Measurements from ENCODE around the gene PDGFRA. TPM values are rescaled to one million over a fixed set of nuclear protein-coding genes. Genes with fewer than 3 reads are reported as not detected.

Gene PDGFRA
- total RNA-seq = 100 to 1,000 TPM in 3 of 4 donors, 10 to 100 TPM in 1; 96.8 to 409 (median 226) TPM

DNA sequence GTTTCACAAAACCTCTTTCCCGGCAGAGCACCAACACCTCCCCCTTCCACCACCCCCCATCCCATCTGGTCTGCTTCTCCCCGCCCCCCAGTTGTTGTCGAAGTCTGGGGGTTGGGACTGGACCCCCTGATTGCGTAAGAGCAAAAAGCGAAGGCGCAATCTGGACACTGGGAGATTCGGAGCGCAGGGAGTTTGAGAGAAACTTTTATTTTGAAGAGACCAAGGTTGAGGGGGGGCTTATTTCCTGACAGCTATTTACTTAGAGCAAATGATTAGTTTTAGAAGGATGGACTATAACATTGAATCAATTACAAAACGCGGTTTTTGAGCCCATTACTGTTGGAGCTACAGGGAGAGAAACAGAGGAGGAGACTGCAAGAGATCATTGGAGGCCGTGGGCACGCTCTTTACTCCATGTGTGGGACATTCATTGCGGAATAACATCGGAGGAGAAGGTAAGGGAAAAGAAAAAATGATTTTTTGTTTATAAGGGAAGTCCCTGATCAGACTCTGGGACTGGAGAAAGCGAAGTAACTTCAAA, at the start of gene PDGFRA:
Gene PDGFRA, plus strand, starts transcription at position 333 of the 541 bp plus-strand sequence. CDS start 29,476 bp downstream, outside the sequence.
- TF ChIP-seq POLR2A (IDR thresholded peaks at IDR 0.05) = peak in 1 of 2 donors; percentile 31
- TF ChIP-seq, protein P1, sequence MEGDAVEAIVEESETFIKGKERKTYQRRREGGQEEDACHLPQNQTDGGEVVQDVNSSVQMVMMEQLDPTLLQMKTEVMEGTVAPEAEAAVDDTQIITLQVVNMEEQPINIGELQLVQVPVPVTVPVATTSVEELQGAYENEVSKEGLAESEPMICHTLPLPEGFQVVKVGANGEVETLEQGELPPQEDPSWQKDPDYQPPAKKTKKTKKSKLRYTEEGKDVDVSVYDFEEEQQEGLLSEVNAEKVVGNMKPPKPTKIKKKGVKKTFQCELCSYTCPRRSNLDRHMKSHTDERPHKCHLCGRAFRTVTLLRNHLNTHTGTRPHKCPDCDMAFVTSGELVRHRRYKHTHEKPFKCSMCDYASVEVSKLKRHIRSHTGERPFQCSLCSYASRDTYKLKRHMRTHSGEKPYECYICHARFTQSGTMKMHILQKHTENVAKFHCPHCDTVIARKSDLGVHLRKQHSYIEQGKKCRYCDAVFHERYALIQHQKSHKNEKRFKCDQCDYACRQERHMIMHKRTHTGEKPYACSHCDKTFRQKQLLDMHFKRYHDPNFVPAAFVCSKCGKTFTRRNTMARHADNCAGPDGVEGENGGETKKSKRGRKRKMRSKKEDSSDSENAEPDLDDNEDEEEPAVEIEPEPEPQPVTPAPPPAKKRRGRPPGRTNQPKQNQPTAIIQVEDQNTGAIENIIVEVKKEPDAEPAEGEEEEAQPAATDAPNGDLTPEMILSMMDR (IDR thresholded peaks at IDR 0.05) = no peak
- peak within 1 kb of the TSS; percentile 82 to 86 for H3K27ac ChIP-seq
- peaks cover 0 to 27% of the 10 kb centered on the region in 2 donors for H3K4me1 ChIP-seq
- no peaks in the 10 kb centered on the region for H3K9me3 ChIP-seq
- intact Hi-C loops (cut with DNase I; ENCODE audit: low total_unique reads) = no loop called here
- H3K36me3 ChIP-seq = no peaks in the 10 kb centered on the region
- H3K4me3 ChIP-seq = peak within 1 kb of the TSS; percentile 49 to 59
- peak; percentile 85 to 87 for DNase-seq
- peaks cover 53 to 59% of the 10 kb centered on the region in 2 donors for H3K27me3 ChIP-seq

DNA sequence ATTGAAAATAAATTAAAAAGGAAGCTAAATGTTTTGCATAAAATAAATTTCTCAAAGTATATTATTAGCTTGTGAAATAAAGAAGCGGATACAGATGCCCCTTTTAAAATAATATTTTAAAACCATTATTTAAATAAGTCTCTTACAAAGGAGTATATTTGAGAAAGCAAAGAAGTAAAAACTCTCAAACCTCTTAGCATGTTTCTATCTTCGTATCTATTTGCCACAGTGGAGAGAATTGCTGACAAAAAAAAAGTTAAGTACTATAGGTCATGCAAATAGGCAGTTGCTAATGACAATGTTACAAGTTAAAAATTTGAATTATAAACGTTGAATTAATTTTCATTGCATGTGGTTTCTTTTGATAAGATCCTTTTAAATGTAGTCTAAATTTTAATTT, 44.5 kb upstream of the PDGFRA start:
- no peaks in the 10 kb centered on the region for H3K4me1 ChIP-seq
- no peaks in the 10 kb centered on the region for H3K36me3 ChIP-seq
- no peak for DNase-seq
- no peak overlapping the region for H3K4me3 ChIP-seq
- H3K9me3 ChIP-seq = no peaks in the 10 kb centered on the region
- no peaks in the 10 kb centered on the region for H3K27me3 ChIP-seq
- intact Hi-C loops (cut with DNase I; ENCODE audit: low total_unique reads) = no loop called here
- H3K27ac ChIP-seq = no peak overlapping the region
- TF ChIP-seq POLR2A (IDR thresholded peaks at IDR 0.05) = no peak
- TF ChIP-seq, protein P1 (IDR thresholded peaks at IDR 0.05) = no peak

DNA sequence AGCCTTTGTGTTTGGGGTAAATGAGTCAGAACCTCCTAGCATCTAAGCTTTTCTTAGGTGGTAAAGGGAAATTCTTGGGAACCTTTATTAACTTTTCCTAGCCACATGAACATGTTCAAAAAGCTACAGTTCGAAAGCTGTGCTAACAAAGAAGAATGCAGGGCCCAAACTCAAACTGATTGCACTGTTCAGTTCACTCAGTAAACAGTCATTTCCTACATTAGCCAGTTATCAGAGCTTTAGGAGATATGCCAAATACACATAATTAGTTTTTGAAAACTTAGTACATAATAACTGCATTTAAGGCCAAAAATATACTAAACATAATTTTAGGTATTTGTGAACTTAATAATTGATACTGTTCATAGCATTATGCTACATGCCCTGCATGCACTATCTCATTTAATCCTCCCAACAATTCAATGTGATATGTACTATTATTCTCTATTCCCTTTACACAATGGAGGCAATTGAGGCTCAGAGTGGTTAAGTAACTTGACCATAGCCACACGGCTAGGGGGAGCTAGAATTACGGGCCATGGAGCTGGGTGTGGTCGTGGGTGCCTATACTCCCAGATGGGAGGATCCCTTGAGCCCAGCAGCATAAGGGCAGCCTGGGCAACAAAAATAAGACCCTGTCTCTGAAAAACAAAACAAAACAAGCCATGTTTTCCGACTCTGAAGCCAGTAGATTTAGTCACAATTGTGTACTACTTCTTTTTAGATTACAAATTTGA, 43.9 kb upstream of the PDGFRA start:
- no peaks in the 10 kb centered on the region for H3K36me3 ChIP-seq
- H3K27ac ChIP-seq = no peak overlapping the region
- no peak overlapping the region for H3K4me3 ChIP-seq
- no peaks in the 10 kb centered on the region for H3K9me3 ChIP-seq
- TF ChIP-seq, protein P1 (IDR thresholded peaks at IDR 0.05) = no peak
- TF ChIP-seq POLR2A (IDR thresholded peaks at IDR 0.05) = no peak
- intact Hi-C loops (cut with DNase I; ENCODE audit: low total_unique reads) = no loop called here
- H3K27me3 ChIP-seq = no peaks in the 10 kb centered on the region
- no peaks in the 10 kb centered on the region for H3K4me1 ChIP-seq
- DNase-seq = no peak

DNA sequence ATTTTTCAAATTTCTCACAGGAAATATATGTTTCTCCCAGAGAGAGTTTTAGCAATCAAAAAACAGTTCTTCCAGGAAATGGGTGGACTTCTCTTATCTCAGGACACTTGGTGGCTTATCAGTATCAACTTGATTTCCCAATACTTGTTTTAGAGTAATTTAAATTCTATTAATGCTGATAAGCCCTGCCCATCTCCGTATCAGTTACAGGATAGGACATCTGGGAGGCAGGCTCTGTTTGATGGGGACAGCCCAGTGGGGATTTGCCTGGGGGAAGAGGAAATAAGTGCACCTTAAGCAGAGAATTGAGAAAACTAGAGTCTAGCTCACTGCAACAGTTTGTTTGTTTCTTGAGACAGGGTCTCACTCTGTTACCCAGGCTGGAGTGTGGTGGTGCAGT, 43.2 kb upstream of the PDGFRA start:
- no peaks in the 10 kb centered on the region for H3K36me3 ChIP-seq
- no peaks in the 10 kb centered on the region for H3K27me3 ChIP-seq
- intact Hi-C loops (cut with DNase I; ENCODE audit: low total_unique reads) = no loop called here
- no peaks in the 10 kb centered on the region for H3K4me1 ChIP-seq
- H3K9me3 ChIP-seq = no peaks in the 10 kb centered on the region
- no peak overlapping the region for H3K4me3 ChIP-seq
- no peak overlapping the region for H3K27ac ChIP-seq
- DNase-seq = no peak
- TF ChIP-seq, protein P1 (IDR thresholded peaks at IDR 0.05) = no peak
- no peak for TF ChIP-seq POLR2A (IDR thresholded peaks at IDR 0.05)

DNA sequence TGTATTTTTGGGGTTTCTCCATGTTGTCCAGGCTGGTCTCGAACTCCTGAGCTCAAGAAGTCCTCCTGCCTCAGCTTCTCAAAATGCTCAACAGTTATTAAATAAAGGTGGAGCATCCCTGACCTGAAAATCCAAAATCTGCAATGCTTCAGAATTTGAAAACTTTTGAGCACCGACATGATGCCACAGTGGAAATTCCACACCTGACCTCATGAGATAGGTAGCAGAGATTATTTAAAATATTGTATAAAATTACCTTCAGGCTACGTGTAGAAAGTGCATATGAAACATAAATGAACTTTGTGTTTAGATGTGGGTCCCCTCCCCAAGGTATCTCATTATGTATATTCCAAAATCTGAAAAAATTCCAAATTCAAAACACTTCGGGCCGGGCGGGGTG, 42.7 kb upstream of the PDGFRA start:
- TF ChIP-seq, protein P1 (IDR thresholded peaks at IDR 0.05) = no peak
- TF ChIP-seq POLR2A (IDR thresholded peaks at IDR 0.05) = no peak
- Histone ChIP-seq H3K4me1 (no peaks in the 10 kb centered on the region), H3K27me3 (no peaks in the 10 kb centered on the region), H3K9me3 (no peaks in the 10 kb centered on the region), H3K4me3 (no peak overlapping the region), H3K36me3 (no peaks in the 10 kb centered on the region), H3K27ac (no peak overlapping the region)
- intact Hi-C loops (cut with DNase I; ENCODE audit: low total_unique reads) = no loop called here
- no peak for DNase-seq

Measured in uterus (tissue), 4 donors.